T-helper 1 cell treated with Interleukin-12 subunit alpha and Interleukin-12 subunit beta and Interleukin-4 antibody, amounts not matched to agents 30 ng/mL and 1 ng/mL, for 36 hours (primary cell): ENCODE measurements around the gene PHF10. TPM values are rescaled to one million over a fixed set of nuclear protein-coding genes. Genes with fewer than 3 reads are reported as not detected.
"Not testable (repeated sequence)": the region's sequence is repeated elsewhere in the genome, so short reads cannot be mapped to it uniquely, and the experiment has no call there.

Experiments
- intact Hi-C: fragments of 100-400 bp; cut with micrococcal nuclease; formaldehyde crosslinking; loops from one replicate; pipeline ENCODE4 v1.15.1; 2024
- total RNA-seq: library from RNA; stranded (reverse); gene quantifications from 2 replicates; pipeline ENCODE4 v1.2.3, GENCODE V29; 2022

Gene PHF10
- total RNA-seq = 48.4 and 53.5 TPM in 2 replicates

DNA sequence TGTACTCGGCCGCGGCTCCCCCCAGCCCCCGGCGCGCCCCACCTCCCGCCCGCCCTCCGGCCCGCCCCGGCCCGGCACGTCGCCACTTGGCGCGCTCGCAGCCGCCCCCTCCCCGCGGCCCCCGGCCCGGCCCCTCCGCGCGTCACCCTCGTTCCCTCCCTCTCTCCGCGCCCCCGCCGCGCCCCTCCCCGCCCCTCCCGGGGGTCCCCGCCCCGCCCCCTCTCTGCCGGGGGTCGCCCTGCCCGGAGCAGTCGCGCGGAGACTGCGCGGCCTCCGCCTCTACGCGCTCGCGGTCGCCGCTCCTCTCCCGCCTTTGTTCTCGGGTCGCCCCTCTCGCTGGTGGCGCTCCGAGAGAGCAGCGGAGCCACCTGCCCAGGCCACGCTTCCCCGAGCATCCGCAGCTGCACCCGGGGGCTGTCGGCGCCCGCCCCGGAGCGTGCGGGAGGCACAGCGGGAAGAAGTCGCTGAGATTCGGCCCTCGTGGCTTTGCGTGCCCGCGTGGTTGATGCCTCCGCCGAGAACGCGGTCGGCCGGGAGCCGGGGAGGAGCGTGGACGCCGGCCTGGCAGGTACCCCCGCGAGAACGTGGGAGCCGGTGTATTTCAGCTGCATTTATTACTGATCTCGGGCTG lies at the start of gene PHF10:
Gene PHF10, minus strand, starts transcription at position 7 of the 631 bp plus-strand sequence. CDS start 569 bp downstream, outside the sequence.
- intact Hi-C loops = loop anchor here (10.0 kb wide), 1 partner anchor 1900 kb away; the partner anchor contains the start of gene AFDN

GRCh38 chr6:169766921-169767736 lies 42.8 kb upstream of the PHF10 start:
- intact Hi-C loops = no loop called here

DNA sequence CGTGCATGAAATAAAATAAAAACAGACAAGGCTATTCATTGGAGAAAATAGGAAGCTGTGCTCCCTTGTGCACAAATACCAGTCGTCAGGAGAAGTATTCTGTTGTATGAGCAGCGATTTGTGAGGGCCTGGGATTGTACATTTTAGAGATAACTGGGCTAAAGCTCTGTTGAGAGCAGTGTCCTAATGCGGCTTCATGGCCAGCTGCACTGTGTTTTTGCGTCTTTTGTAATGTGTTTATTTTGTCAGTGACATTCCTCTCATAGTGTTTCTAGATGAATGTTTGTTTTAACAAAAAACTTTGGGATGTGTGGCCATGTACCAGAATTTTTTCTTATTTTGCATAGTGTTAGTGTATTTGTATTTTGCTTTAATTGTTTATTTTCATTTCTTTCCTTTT lies 41.9 kb upstream of the PHF10 start:
- intact Hi-C loops = no loop called here

GRCh38 chr6:169765789-169766188 lies 41.5 kb upstream of the PHF10 start:
- intact Hi-C loops = not testable (repeated sequence)

GRCh38 chr6:169763881-169764280 lies 39.6 kb upstream of the PHF10 start:
- intact Hi-C loops = no loop called here

DNA sequence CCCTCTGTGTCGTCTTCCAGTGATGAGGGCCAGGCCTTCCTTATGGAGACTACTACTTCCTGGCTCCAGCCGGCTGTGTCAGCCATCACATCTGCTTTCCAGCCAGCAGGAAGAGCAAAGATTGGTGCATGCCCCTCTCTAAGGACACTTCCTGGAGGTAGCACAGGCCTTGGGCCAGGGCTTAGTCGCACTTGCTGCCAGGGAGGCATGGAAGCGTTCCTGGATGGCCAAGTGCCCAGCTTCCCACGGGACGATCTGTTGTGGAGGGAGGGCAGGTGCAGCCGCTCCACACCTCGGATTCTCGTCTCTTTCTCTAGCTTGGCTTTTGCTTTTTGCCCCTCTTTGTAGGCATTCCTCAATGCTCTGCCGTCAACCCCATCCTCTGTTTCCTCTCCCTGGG lies 39.0 kb upstream of the PHF10 start:
- intact Hi-C loops = no loop called here

DNA sequence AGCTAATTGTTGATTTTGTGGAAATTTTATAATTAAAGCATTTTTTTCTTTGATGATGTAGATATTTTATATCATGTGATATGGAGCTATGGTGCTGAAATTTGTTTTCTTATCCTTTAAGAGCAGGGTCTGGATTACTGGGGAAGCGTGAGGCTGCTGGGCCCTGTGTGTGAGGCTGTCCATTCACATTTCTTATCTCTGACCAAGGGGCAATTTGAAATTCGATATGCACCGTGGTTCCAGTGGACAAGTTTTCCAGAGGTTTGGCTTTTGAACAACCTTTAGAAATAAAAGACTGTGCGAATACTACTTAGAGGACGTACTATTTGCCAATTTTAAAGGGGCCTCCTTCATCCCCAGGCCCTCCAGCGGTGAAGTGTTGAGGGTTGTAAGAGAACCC lies 30.9 kb upstream of the PHF10 start:
- intact Hi-C loops = no loop called here

DNA sequence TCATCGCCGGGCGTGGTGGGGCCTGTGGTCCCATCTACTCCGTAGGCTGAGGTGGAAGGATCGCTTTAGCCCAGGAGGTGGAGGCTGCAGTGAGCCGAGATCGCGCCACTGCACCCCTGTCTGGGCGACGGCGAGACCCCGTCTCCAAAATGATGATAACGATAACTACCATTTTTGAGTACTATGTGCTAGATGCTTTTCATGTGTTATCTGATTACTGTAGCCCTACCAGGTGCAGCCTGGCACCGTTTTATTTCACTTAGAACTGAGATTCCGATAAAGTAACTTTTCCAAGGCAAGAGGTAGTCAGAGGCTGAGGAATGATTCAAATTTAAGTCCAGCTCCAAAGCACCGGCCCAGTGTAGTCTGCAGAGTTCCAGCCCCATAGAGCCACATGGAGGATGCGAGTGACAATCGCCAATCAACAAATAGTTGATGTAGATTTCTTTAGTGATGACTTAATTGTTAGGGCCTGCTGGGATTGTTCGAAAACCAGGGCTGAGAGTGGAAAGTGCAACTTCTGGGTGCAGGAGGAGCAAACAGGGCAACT lies 27.8 kb upstream of the PHF10 start:
- intact Hi-C loops = no loop called here

GRCh38 chr6:169751242-169752073 lies 27.2 kb upstream of the PHF10 start, which contains the start of the genes DYNLT2 and ERMARD:
Gene DYNLT2, minus strand, starts transcription at chr6:169751572. Its CDS starts 114 bp downstream, at chr6:169751458.
Gene ERMARD, plus strand, starts transcription at chr6:169751622. Its CDS starts 36 bp downstream, at chr6:169751658.
- intact Hi-C loops = loop anchor here (1.0 kb wide), 9 partner anchors 28 to 856 kb away; partner anchors contain the start of genes C6orf120, PDCD2, TBP and WDR27

DNA sequence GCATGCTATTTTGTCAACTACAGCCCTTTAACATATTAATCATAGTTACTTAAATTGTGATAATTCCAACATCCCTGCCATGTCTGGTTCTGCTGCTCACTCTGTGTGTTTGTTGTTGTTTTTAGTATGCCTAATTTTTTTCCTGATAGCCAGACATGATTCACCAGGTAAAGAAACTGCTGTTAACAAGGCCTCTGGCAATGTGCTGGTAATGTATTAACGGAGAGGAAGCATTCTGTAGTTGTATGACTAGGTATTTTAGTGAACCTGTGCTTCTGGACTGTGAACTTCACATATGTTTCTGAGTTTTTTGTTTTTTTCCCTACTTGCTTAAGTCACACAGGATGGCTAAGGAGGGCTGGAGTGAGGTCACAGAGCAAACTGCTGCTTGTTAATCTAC lies 22.3 kb upstream of the PHF10 start:
- intact Hi-C loops = no loop called here

DNA sequence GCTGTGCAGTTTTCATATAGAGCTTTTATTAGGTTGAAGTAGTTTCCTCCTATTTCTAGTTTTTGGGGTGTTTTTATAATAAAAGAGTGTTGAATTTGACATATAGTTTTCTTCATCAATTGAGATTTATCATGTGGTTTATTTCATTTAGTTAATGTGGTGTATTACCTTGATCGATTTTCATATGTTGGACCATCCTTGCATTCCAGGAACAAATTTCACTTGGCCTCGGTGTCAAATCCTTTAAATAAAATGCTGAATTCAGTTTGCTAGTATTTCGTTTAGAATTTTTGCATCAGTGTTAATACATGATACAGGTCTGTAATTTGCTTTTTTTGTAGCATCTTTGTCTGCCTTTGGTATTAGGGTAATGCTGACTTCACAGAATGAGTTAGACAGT lies 21.1 kb upstream of the PHF10 start:
- intact Hi-C loops = no loop called here

GRCh38 chr6:169741344-169741743 lies 17.0 kb upstream of the PHF10 start:
- intact Hi-C loops = no loop called here

DNA sequence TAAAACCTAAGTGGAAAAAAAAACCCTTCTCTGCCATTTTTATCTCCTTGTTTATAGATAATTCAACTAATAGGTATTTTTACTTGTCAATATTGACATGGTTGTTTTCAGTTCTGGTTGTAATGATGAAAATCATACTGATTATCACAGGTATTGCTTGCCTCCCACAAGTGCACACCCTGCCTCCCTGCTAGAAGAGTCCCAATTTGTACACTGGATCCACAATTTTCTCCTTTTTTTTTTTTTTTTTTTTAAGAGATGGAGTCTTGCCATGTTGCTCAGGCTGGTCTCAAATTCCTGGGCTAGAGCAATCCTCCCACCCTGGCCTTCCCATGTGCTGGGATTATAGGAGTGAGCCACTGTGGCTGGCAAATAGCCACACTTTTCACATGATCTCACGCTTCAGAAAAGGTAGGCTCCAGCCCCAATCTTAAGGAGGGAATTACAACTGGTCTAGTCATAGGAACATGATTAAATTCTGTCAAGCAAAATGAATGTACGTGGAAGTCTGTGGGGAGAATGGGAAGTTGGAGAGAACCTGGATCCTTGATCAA lies 14.8 kb upstream of the PHF10 start:
- intact Hi-C loops = no loop called here

DNA sequence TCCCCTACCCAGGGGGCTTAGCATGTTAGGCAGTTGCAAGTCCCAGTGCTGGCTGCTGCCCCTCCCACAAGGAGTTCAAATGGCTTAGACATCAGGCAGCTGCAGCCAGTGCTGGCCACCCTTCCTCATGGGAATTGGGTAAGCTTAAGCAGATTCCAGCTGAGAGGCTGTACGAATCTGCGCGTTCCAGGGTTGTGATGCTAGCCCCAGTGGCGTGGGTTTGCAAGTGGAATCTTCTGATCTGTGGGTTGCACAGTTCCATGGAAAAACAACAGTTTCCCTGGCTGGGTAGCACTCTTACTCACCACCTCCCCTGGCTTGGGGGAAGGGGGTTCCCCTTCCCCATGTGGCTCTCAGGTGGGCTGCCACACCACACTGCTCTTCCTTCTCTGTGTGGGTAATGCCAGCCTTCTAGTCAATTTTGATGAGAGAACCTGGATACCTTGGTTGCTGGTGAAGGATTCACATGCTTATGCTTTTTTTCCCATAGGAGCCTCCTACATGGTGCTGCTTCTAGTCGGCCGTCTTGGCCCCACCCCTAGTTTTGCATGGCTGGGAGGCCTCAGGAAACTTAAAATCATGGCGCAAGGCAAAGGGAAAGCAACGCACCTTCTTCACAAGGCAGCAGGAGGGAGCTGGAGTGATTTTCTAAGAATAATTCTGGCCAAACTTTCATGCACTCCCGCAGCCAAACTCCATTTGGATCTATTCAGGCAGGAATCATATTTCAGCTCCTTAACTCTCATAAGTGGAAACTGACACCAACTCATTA lies 14.1 kb upstream of the PHF10 start:
- intact Hi-C loops = no loop called here

GRCh38 chr6:169729961-169730360 lies 5.7 kb upstream of the PHF10 start:
- intact Hi-C loops = loop anchor here (10.0 kb wide), 1 partner anchor 1905 kb away; the partner anchor contains the start of gene AFDN

GRCh38 chr6:169726963-169727362 lies 2.7 kb upstream of the PHF10 start:
- intact Hi-C loops = loop anchor here (10.0 kb wide), 1 partner anchor 1902 kb away; the partner anchor contains the start of gene AFDN

GRCh38 chr6:169726049-169726400 lies 1.7 kb upstream of the PHF10 start:
- intact Hi-C loops = loop anchor here (10.0 kb wide), 1 partner anchor 1901 kb away; the partner anchor contains the start of gene AFDN

GRCh38 chr6:169725125-169726048 lies 1.1 kb upstream of the PHF10 start:
- intact Hi-C loops = loop anchor here (10.0 kb wide), 1 partner anchor 1901 kb away; the partner anchor contains the start of gene AFDN
